ENCODE measurements around the gene TAX1BP3.
"Not testable (repeated sequence)": the region's sequence is repeated elsewhere in the genome, so short reads cannot be mapped to it uniquely, and the experiment has no call there.

Gene TAX1BP3

GRCh38 chr17:3668279-3669084 lies at the start of gene TAX1BP3, which contains the start of gene EMC6:
TSS of gene TAX1BP3 (minus strand) at chr17:3668578. CDS start at chr17:3668526, 52 bp downstream.
TSS of gene EMC6 (plus strand) at chr17:3668812. CDS start at chr17:3669147, 335 bp downstream.
- DNase-seq: peak; percentile 96

GRCh38 chr17:3715296-3715695 lies 46.9 kb upstream of the TAX1BP3 start:
- no peak for DNase-seq

- DNase-seq: no peak
These were observed 44.6 kb upstream of the TAX1BP3 start for GRCh38 chr17:3712811-3713463.

DNA sequence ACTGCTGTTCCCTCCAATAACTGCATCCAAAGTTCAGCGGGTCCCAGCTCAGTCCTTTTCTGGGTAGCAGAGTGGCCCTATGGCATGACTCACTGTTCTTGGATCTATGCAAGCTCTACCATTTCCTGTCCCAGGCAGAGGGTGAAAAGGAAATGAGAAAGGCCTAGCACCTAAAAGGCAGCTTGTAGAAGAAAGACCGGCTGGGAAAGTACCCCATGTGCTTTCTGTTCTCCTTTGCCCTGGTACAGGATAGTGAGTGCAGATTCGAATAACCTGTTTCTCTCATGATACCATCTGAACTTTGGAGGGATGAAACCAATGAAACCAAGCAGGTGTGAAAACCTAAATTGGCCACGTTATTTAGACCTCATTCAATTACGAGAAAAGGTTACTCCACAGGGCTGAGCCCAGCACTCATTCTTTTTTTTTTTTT lies 42.6 kb upstream of the TAX1BP3 start:
- peak; percentile 67 for DNase-seq

- DNase-seq: no peak
These were observed 40.0 kb upstream of the TAX1BP3 start for GRCh38 chr17:3708366-3708765.

- not testable (repeated sequence) for DNase-seq
These were observed 37.3 kb upstream of the TAX1BP3 start for GRCh38 chr17:3705718-3705984.

DNA sequence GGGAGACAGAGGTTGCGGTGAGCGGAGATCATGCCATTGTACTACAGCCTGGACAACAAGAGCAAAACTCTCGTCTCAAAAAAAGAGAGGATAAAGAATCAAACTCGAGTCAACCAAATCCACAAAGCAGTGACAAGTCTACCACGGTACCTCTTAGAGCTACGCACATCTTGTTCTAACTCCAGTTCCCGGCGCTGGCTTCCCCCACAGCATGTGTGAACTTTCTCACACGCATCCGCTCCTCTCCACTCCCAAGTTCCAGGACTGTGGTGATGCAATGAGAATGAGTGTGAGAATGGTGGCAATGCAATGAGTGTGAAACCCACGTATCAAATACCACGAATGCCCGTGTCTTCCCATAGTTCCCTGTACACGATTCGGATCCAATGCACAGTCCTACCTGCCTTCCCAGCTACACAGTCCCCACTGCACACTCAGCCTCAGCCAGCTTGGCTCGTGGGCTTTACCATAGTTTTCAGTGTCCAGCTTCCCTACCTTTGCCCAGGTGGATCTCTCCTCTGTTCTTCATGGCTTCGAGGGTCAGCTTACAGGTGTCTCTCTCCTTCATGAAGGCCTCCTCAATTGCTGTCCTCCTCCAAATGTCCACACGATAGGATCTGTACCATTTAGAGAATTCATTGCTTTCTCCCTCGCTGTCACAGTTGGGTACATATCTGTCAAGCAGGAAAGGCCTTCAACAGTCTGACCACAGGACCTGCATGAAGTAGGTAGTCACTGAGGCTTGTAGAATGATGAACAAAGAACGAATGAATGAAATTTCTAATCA lies 36.7 kb upstream of the TAX1BP3 start:
- no peak for DNase-seq

- DNase-seq: not testable (repeated sequence)
These were observed 33.7 kb upstream of the TAX1BP3 start for GRCh38 chr17:3702041-3702539.

DNA sequence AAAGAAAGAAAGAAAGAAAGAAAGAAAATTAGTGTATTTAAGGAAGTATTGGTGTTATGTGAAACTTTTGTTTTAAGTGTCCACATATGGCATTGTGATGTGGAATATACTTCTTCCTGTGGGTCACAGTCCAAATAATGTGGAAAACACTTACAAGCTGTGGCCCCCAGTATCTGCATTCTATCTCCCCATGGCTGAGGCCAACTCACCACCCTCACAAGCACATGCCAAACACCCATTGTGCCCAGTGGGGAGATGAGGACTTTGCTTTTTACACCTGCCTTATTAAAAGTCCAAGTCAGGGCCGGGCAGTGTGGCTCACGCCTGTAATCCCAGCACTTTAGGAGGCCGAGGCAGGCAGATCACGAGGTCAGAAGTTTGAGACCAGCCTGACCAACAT lies 31.6 kb upstream of the TAX1BP3 start:
- no peak for DNase-seq

- DNase-seq: no peak
These were observed 29.8 kb upstream of the TAX1BP3 start for GRCh38 chr17:3698139-3698538.

GRCh38 chr17:3697103-3697476 lies 28.7 kb upstream of the TAX1BP3 start:
- DNase-seq: no peak

DNA sequence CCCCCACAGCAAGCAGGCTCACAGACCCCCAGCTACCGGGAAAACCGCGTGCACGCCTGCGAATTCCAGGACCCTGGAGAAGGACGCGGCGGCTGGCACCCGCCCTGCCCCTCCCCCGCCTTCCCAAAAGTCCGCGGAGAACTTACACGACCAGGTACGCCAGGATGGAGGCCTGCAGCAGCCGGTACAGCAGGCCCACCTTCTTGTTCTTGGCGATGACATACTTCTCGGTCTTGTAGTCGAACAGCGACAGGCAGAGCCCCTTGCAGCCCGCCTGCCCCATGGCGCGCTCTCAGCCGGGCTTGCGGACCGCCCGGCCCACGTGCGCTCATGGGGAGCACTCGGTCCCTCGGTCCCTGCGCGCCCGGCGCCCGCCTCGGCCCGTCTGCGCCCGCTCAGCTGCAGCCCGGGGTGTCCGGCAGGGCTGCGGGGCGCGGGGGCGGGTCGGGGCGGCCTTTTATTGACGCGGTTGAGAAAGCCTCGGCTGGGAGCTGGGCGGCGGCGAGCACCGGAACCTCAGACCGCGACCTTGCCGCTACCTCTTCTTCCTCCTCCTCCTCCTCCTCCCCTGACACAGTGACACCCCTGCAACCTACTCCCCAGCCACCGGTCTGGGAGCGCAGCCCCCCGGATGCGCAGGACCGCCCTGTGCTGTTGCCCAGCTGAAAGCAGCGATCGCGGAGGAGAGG lies 27.5 kb upstream of the TAX1BP3 start, which contains the start of gene P2RX5:
P2RX5 (minus strand) TSS at position 433 of the 689 bp plus-strand sequence; CDS start at position 283, 150 bp downstream.
- DNase-seq: peak; percentile 38

GRCh38 chr17:3695129-3695722 lies 26.8 kb upstream of the TAX1BP3 start:
- DNase-seq: no peak

DNA sequence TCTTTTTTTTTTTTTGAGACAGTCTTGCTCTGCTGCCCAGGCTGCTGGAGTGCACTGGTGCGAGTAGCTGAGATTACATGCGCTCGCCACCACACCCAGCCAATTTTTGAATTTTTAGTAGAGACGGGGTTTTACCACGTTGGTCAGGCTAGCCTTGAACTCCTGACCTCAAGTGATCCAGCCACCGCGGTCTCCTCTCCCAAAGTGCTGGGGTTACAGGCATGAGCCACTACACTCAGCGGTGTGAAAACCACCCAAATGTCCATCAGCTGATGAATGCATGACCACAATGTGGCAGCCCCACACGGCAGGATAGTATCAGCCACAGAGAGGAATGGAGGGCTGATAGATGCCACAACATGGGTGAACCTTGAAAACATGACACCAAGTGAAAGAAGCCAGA lies 25.5 kb upstream of the TAX1BP3 start:
- no peak for DNase-seq

GRCh38 chr17:3693141-3693540 lies 24.8 kb upstream of the TAX1BP3 start:
- no peak for DNase-seq

GRCh38 chr17:3692346-3692745 lies 24.0 kb upstream of the TAX1BP3 start:
- no peak for DNase-seq

- DNase-seq: no peak
These were observed 23.3 kb upstream of the TAX1BP3 start for GRCh38 chr17:3691617-3692067.

DNA sequence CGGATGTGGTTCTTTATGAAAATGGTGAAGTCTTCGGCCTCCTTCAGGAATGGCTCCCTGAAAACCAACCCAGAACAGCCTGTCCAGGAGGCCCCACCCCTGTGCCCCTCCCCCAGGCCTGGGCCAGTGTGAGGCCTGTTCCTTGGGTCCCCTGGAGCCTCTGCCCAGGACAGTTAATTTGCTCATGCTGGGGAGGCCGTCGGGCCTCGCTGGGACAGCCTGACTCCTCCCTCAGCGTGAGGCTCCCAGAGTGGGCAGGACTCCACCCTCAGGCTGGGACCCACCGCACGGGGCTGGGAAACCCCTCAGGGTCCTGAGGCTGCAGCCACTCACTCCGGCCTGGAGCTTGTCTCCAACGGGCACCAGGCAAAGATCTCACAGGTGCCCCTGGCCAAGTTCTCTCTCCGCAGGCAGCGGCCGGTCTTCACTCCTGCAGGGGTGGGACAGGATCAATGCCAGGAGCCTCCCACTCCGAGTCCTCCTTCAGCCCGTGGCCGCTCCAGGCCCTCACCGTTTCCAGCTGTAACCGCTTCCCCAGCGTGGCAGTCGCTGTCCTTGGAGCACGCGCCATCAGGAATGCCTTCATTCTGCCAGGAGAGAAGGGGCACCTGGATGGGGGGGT lies 21.8 kb upstream of the TAX1BP3 start:
- DNase-seq: no peak

DNA sequence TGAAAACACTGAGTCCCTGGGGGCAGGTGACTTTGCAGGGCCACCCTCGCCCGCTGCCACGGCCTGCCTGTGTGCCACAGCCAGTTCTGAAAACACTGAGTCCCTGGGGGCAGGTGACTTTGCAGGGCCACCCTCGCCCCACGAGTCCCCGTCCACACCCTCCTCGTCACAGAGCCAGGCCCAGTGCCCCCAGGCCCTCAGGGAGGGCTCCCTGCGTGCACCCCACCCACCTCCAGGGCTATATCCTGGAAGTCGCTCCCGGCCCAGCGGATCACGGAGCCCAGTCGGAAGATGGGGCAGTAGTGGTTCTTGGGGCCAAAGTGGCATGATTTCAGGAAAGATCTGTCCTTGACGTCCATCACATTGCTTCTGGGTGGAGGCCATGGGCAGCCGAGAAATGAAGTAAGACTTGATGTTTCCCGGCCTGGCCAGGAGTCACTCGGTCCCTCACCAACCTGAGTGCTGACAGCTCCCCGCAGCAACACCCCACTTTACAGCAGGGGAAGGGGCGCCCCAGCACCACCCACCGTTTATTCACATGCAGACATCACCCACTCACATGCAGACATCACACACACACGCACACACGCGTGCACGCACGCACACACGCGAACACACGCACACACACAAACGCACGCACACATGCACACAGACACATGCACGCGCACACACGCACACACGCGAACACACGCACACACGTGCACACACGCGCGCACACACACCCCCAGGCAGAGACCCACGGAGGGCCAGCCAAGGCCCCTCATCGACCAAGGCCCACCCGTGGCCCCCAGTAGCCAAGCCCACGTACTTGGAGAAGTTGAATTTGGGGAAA lies 21.1 kb upstream of the TAX1BP3 start:
- no peak for DNase-seq

DNA sequence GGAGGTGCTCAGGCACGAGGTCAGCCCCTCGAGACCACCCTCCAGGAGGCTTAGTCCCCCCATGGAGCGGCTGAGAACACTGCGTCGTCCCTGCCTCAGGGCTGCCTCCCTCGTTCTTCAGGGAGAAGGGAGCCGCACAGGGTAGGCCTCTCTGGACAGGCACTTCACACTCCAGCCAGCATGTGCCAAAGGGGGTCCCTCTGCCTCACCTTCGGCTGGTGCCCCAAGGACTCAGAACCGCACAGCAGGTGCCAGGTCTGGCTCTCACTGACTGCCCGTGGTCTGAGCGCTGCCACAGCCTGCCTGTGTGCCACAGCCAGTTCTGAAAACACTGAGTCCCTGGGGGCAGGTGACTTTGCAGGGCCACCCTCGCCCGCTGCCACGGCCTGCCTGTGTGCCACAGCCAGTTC lies 20.5 kb upstream of the TAX1BP3 start:
- DNase-seq: no peak

- DNase-seq: no peak
These were observed 19.7 kb upstream of the TAX1BP3 start for GRCh38 chr17:3688027-3688553.

Measured in activated naive CD4-positive, alpha-beta T cell treated with anti-CD3 and anti-CD28 coated beads, Interleukin-2, amount 50 U/mL, for 16 hours (primary cell).